Measurements from ENCODE around the gene STAP2. TPM values are rescaled to one million over a fixed set of nuclear protein-coding genes. Genes with fewer than 3 reads are reported as not detected.

Gene STAP2
- total RNA-seq, 1 donor from 2014 or later = 11.8 TPM

- Histone ChIP-seq H3K36me3 (no peaks in the 10 kb centered on the region), H3K9me3 (no peaks in the 10 kb centered on the region), H3K27me3 (ENCODE audit: low read depth) (peaks cover 23% of the 10 kb centered on the region), H3K27ac (no peak within 1 kb of the TSS), H3K4me1 (no peaks in the 10 kb centered on the region), H3K4me3 (no peak within 1 kb of the TSS)
- ATAC-seq (no peak), DNase-seq (no peak)
- intact Hi-C loops (cut with DNase I) = no loop called here
- TF ChIP-seq, protein P1, sequence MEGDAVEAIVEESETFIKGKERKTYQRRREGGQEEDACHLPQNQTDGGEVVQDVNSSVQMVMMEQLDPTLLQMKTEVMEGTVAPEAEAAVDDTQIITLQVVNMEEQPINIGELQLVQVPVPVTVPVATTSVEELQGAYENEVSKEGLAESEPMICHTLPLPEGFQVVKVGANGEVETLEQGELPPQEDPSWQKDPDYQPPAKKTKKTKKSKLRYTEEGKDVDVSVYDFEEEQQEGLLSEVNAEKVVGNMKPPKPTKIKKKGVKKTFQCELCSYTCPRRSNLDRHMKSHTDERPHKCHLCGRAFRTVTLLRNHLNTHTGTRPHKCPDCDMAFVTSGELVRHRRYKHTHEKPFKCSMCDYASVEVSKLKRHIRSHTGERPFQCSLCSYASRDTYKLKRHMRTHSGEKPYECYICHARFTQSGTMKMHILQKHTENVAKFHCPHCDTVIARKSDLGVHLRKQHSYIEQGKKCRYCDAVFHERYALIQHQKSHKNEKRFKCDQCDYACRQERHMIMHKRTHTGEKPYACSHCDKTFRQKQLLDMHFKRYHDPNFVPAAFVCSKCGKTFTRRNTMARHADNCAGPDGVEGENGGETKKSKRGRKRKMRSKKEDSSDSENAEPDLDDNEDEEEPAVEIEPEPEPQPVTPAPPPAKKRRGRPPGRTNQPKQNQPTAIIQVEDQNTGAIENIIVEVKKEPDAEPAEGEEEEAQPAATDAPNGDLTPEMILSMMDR (IDR thresholded peaks at IDR 0.05) = no peak
Measured at GRCh38 chr19:4302243-4302640, 36.4 kb downstream of the STAP2 start, which contains the start of gene TMIGD2. Gene TMIGD2, minus strand, starts transcription at chr19:4302389. Its CDS starts 4 bp downstream, at chr19:4302385.

DNA sequence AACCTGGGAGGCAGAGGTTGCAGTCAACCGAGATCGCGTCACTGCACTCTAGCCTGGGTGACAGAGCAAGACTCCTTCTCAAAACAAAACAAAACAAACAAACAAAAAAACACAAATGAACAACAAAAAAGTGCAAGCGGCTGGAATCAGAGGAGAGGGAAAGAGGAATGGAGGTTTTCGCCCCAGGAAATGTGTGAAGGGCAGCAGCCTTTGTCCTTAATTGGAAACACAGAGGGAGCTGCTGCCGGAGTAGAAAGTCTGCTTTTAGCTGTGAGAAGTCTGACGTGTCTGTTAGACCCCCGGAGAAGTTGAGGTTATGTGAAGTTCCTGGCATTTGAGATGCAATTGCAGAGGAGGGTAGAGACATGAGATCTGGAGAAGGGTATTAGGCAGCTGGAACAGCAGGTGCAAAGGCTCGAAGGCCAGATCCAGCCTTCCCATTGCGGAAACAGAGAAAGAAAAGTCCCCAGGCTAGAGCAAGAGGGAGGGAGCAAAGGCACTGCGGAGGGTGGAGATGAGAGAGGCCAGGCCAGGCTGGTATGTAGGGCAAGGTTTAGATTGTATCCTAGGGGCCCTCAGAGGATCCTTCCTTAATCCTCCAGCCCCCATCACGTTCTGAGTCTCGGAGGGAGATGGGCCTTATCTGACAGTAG is 36.9 kb downstream of the STAP2 start:
- intact Hi-C loops (cut with DNase I) = no loop called here
- no peaks in the 10 kb centered on the region for H3K4me1 ChIP-seq

GRCh38 chr19:4300589-4300988 is 38.0 kb downstream of the STAP2 start:
- ATAC-seq = no peak
- TF ChIP-seq, protein P1 (IDR thresholded peaks at IDR 0.05) = no peak
- H3K36me3 ChIP-seq = no peaks in the 10 kb centered on the region
- intact Hi-C loops (cut with DNase I) = no loop called here
- H3K4me1 ChIP-seq = no peaks in the 10 kb centered on the region
- H3K9me3 ChIP-seq = no peaks in the 10 kb centered on the region
- H3K27me3 ChIP-seq (ENCODE audit: low read depth) = peaks cover 36% of the 10 kb centered on the region
- no peak for DNase-seq
- H3K4me3 ChIP-seq = no peak overlapping the region
- H3K27ac ChIP-seq = no peak overlapping the region

More for the DNA sequence above, 36.9 kb downstream of the STAP2 start:
- DNase-seq (no peak), ATAC-seq (no peak)
- H3K27ac ChIP-seq = no peak overlapping the region
- H3K4me3 ChIP-seq = no peak overlapping the region
- peaks cover 27% of the 10 kb centered on the region for H3K27me3 ChIP-seq (ENCODE audit: low read depth)
- TF ChIP-seq, protein P1 (IDR thresholded peaks at IDR 0.05) = no peak
- H3K9me3 ChIP-seq = no peaks in the 10 kb centered on the region
- no peaks in the 10 kb centered on the region for H3K36me3 ChIP-seq

- Histone ChIP-seq H3K36me3 (no peaks in the 10 kb centered on the region), H3K9me3 (no peaks in the 10 kb centered on the region), H3K4me1 (no peaks in the 10 kb centered on the region), H3K27me3 (ENCODE audit: low read depth) (peaks cover 31% of the 10 kb centered on the region), H3K27ac (no peak overlapping the region), H3K4me3 (no peak overlapping the region)
- ATAC-seq (no peak), DNase-seq (no peak)
- intact Hi-C loops (cut with DNase I) = no loop called here
- TF ChIP-seq, protein P1 (IDR thresholded peaks at IDR 0.05) = no peak
Measured at GRCh38 chr19:4298810-4299550, 39.6 kb downstream of the STAP2 start.

- Histone ChIP-seq H3K4me3 (no peak overlapping the region), H3K36me3 (no peaks in the 10 kb centered on the region), H3K9me3 (no peaks in the 10 kb centered on the region), H3K4me1 (no peaks in the 10 kb centered on the region), H3K27me3 (ENCODE audit: low read depth) (peaks cover 31% of the 10 kb centered on the region), H3K27ac (no peak overlapping the region)
- ATAC-seq (no peak), DNase-seq (no peak)
- TF ChIP-seq, protein P1 (IDR thresholded peaks at IDR 0.05) = no peak
- intact Hi-C loops (cut with DNase I) = no loop called here
Measured at GRCh38 chr19:4297901-4298809, 40.5 kb downstream of the STAP2 start.
